ENCODE results near the gene RABGAP1L.
"Not testable (repeated sequence)": the region's sequence is repeated elsewhere in the genome, so short reads cannot be mapped to it uniquely, and the experiment has no call there.

Gene RABGAP1L

GRCh38 chr1:174324939-174325338 is 165.6 kb downstream of the RABGAP1L start:
- no peaks in the 10 kb centered on the region for H4K20me1 ChIP-seq (ENCODE audit: insufficient read depth, low read length)
- H3K4me2 ChIP-seq (ENCODE audit: low read length), result no peak overlapping the region
- H3K9me3 ChIP-seq (ENCODE audit: insufficient read depth, low read length), result peaks cover 34% of the 10 kb centered on the region; the same call in 1 of the 2 replicates
- peaks cover 55% of the 10 kb centered on the region for H3K36me3 ChIP-seq (replicated peaks; ENCODE audit: low read depth, low read length)
- no peaks in the 10 kb centered on the region for H3K79me2 ChIP-seq (ENCODE audit: low read length)
- H3K9ac ChIP-seq (ENCODE audit: low read length), result no peak overlapping the region
- H3K27ac ChIP-seq (ENCODE audit: low read length), result no peak overlapping the region
- H2AFZ ChIP-seq (ENCODE audit: low read depth, low read length), result no peak overlapping the region
- no peak overlapping the region for H3K4me3 ChIP-seq (ENCODE audit: low read length)
- TF ChIP-seq EZH2phosphoT487 (IDR thresholded peaks at IDR 0.05; ENCODE audit: low read depth), result no peak
- TF ChIP-seq, protein P1, sequence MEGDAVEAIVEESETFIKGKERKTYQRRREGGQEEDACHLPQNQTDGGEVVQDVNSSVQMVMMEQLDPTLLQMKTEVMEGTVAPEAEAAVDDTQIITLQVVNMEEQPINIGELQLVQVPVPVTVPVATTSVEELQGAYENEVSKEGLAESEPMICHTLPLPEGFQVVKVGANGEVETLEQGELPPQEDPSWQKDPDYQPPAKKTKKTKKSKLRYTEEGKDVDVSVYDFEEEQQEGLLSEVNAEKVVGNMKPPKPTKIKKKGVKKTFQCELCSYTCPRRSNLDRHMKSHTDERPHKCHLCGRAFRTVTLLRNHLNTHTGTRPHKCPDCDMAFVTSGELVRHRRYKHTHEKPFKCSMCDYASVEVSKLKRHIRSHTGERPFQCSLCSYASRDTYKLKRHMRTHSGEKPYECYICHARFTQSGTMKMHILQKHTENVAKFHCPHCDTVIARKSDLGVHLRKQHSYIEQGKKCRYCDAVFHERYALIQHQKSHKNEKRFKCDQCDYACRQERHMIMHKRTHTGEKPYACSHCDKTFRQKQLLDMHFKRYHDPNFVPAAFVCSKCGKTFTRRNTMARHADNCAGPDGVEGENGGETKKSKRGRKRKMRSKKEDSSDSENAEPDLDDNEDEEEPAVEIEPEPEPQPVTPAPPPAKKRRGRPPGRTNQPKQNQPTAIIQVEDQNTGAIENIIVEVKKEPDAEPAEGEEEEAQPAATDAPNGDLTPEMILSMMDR (IDR thresholded peaks at IDR 0.05; ENCODE audit: low read depth, low read length), result no peak
- H3K27me3 ChIP-seq (ENCODE audit: low read depth, low read length), result no peaks in the 10 kb centered on the region
- H3K4me1 ChIP-seq (ENCODE audit: low read length), result no peaks in the 10 kb centered on the region

DNA sequence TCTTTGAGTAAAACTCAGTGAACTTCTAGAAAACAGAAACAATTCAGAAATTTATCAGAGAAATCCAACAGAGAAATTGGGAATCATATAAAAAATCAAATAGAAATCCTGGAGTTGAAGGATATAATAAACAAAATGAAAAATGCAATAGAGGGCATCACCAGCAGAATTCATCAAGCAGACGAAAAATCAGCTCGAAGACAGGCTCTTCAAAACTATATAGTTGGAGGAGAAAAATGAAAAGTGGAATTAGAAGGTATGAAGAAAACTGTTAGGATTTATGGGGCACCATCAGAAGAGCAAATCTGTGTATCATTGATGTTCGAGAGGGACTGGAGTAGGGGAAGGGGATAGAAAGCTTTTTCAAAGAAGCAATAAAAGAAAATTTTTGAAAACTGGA is 167.0 kb downstream of the RABGAP1L start:
- peaks cover 34% of the 10 kb centered on the region; the same call in 1 of the 2 replicates for H3K9me3 ChIP-seq (ENCODE audit: insufficient read depth, low read length)
- peaks cover 50% of the 10 kb centered on the region for H3K36me3 ChIP-seq (replicated peaks; ENCODE audit: low read depth, low read length)
- H3K27me3 ChIP-seq (ENCODE audit: low read depth, low read length), result no peaks in the 10 kb centered on the region

GRCh38 chr1:174333437-174333836 is 174.1 kb downstream of the RABGAP1L start:
- Histone ChIP-seq H3K4me1 (ENCODE audit: low read length) (no peaks in the 10 kb centered on the region), H3K9me3 (ENCODE audit: insufficient read depth, low read length) (no peaks in the 10 kb centered on the region), H4K20me1 (ENCODE audit: insufficient read depth, low read length) (no peaks in the 10 kb centered on the region; the same call in none of the 2 replicates), H3K4me3 (ENCODE audit: low read length) (no peak overlapping the region), H3K9ac (ENCODE audit: low read length) (no peak overlapping the region), H3K36me3 (replicated peaks; ENCODE audit: low read depth, low read length) (no peaks in the 10 kb centered on the region), H3K27me3 (ENCODE audit: low read depth, low read length) (no peaks in the 10 kb centered on the region), H2AFZ (ENCODE audit: low read depth, low read length) (no peak overlapping the region), H3K4me2 (ENCODE audit: low read length) (no peak overlapping the region), H3K79me2 (ENCODE audit: low read length) (no peaks in the 10 kb centered on the region), H3K27ac (ENCODE audit: low read length) (no peak overlapping the region)
- TF ChIP-seq, protein P1 (IDR thresholded peaks at IDR 0.05; ENCODE audit: low read depth, low read length), result no peak
- TF ChIP-seq EZH2phosphoT487 (IDR thresholded peaks at IDR 0.05; ENCODE audit: low read depth), result no peak

More for the DNA sequence above, 167.0 kb downstream of the RABGAP1L start:
- TF ChIP-seq EZH2phosphoT487 (IDR thresholded peaks at IDR 0.05; ENCODE audit: low read depth), result no peak
- TF ChIP-seq, protein P1 (IDR thresholded peaks at IDR 0.05; ENCODE audit: low read depth, low read length), result no peak
- Histone ChIP-seq H3K4me1 (ENCODE audit: low read length) (no peaks in the 10 kb centered on the region), H2AFZ (ENCODE audit: low read depth, low read length) (no peak overlapping the region), H3K27ac (ENCODE audit: low read length) (no peak overlapping the region), H3K9ac (ENCODE audit: low read length) (no peak overlapping the region), H3K79me2 (ENCODE audit: low read length) (no peaks in the 10 kb centered on the region), H4K20me1 (ENCODE audit: insufficient read depth, low read length) (no peaks in the 10 kb centered on the region), H3K4me2 (ENCODE audit: low read length) (no peak overlapping the region), H3K4me3 (ENCODE audit: low read length) (no peak overlapping the region)

DNA sequence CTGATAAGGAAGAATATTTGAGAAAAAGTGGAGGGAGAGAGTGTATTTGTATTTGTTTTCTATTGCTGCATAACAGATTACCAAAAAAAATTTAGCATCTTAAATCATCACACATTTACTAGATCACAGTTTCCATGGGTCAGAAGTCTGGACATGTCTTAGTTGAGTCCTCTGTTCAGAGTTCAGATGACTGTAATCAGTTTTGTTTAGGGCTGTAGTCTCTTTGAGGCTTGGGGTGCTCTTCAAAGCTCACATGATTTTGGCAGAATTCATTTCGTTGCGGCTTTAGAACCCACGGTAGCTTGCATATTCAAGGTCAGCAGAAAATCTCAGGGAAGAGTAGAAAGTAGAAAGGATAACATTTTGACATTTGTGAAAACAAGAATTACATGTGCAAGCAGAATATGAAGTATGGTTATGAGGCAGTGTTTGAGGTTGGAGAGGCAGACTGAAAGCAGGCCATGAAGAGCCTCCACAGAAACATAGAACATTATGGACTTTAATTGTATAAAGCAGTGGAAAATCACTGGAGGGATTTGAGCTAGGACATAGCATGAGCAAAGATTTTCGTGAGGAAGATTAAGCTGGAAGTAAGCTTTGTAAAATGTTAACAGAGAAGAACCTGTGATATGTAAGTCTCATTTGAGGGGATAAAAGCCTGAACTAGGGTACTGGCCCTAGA is 177.8 kb downstream of the RABGAP1L start:
- no peaks in the 10 kb centered on the region for H3K4me1 ChIP-seq (ENCODE audit: low read length)
- H3K4me2 ChIP-seq (ENCODE audit: low read length), result no peak overlapping the region
- H3K27ac ChIP-seq (ENCODE audit: low read length), result no peak overlapping the region
- H3K36me3 ChIP-seq (replicated peaks; ENCODE audit: low read depth, low read length), result peaks cover 3% of the 10 kb centered on the region
- H3K9ac ChIP-seq (ENCODE audit: low read length), result no peak overlapping the region
- H2AFZ ChIP-seq (ENCODE audit: low read depth, low read length), result no peak overlapping the region
- TF ChIP-seq EZH2phosphoT487 (IDR thresholded peaks at IDR 0.05; ENCODE audit: low read depth), result no peak
- TF ChIP-seq, protein P1 (IDR thresholded peaks at IDR 0.05; ENCODE audit: low read depth, low read length), result no peak
- no peaks in the 10 kb centered on the region for H3K27me3 ChIP-seq (ENCODE audit: low read depth, low read length)
- no peaks in the 10 kb centered on the region; the same call in none of the 2 replicates for H4K20me1 ChIP-seq (ENCODE audit: insufficient read depth, low read length)
- H3K4me3 ChIP-seq (ENCODE audit: low read length), result no peak overlapping the region
- H3K79me2 ChIP-seq (ENCODE audit: low read length), result no peaks in the 10 kb centered on the region
- no peaks in the 10 kb centered on the region for H3K9me3 ChIP-seq (ENCODE audit: insufficient read depth, low read length)

- not testable (repeated sequence) for H3K27me3 ChIP-seq (ENCODE audit: low read depth, low read length); H4K20me1 ChIP-seq (ENCODE audit: insufficient read depth, low read length); H3K36me3 ChIP-seq (replicated peaks; ENCODE audit: low read depth, low read length); H3K9ac ChIP-seq (ENCODE audit: low read length); H3K4me3 ChIP-seq (ENCODE audit: low read length); H3K79me2 ChIP-seq (ENCODE audit: low read length); H3K9me3 ChIP-seq (ENCODE audit: insufficient read depth, low read length); H3K4me1 ChIP-seq (ENCODE audit: low read length); H2AFZ ChIP-seq (ENCODE audit: low read depth, low read length); H3K4me2 ChIP-seq (ENCODE audit: low read length); H3K27ac ChIP-seq (ENCODE audit: low read length)
Observed at GRCh38 chr1:174340404-174340803, 181.1 kb downstream of the RABGAP1L start.
